Endothelial cell (in vitro differentiated cells): ENCODE results near the gene CCDC51. TPM values are rescaled to one million over a fixed set of nuclear protein-coding genes. Genes with fewer than 3 reads are reported as not detected.
A peak's percentile ranks its signal among the peaks of the same experiment; 100 is the strongest.

Experiments
- DNase-seq: peaks from one replicate; pipeline ENCODE4 v3.0.0; 2021; ENCODE audit warnings: low spot score
- H3K27ac Mint-ChIP-seq: one replicate; pipeline ENCODE4 v1.8.0; 2021; ENCODE audit warnings: mixed read lengths, inconsistent platforms; ENCODE audit not compliant: unreplicated experiment
- H3K27me3 Mint-ChIP-seq: one replicate; pipeline ENCODE4 v1.8.0; 2021; ENCODE audit warnings: mild to moderate bottlenecking, moderate library complexity, mixed read lengths, inconsistent platforms; ENCODE audit not compliant: unreplicated experiment
- H3K36me3 Mint-ChIP-seq: one replicate; pipeline ENCODE4 v1.8.0; 2021; ENCODE audit warnings: mild to moderate bottlenecking, low read depth, mixed read lengths, inconsistent platforms; ENCODE audit not compliant: unreplicated experiment
- H3K4me1 Mint-ChIP-seq: one replicate; pipeline ENCODE4 v1.8.0; 2021; ENCODE audit warnings: mild to moderate bottlenecking, mixed read lengths, inconsistent platforms; ENCODE audit not compliant: unreplicated experiment
- H3K4me3 Mint-ChIP-seq: one replicate; pipeline ENCODE4 v1.8.0; 2021; ENCODE audit warnings: mild to moderate bottlenecking, mixed read lengths, inconsistent platforms; ENCODE audit not compliant: unreplicated experiment
- H3K9me3 Mint-ChIP-seq: one replicate; pipeline ENCODE4 v1.8.0; 2021; ENCODE audit warnings: mixed read lengths, inconsistent platforms; ENCODE audit not compliant: unreplicated experiment
- CTCF ChIP-seq: fragments of 200-600 bp; sonication (generic); IDR thresholded peaks from one replicate; pipeline ENCODE4 v1.5.0; 2021; ENCODE audit warnings: antibody characterized with exemption; ENCODE audit not compliant: unreplicated experiment
- total RNA-seq: library from RNA; stranded (reverse); fragmentation: NEBNext Ultra II Directional; extraction: Animal tissue kit (Norgen Biotek cat#: 25700); gene quantifications from one replicate; pipeline ENCODE4 v1.2.1, GENCODE V29; 2021; ENCODE audit not compliant: unreplicated experiment

Gene CCDC51
- total RNA-seq, 1 donor from 2014 or later = 11.8 TPM

- Mint-ChIP-seq H3K36me3 (peaks cover 36% of the 10 kb centered on the region), H3K9me3 (no peaks in the 10 kb centered on the region), H3K4me3 (no peak overlapping the region), H3K27ac (peak overlapping the region; percentile 48), H3K27me3 (peaks cover 2% of the 10 kb centered on the region), H3K4me1 (peaks cover 10% of the 10 kb centered on the region)
- TF ChIP-seq CTCF = no peak
- peak; percentile 3 for DNase-seq
Observed at GRCh38 chr3:48406443-48407431, 33.2 kb downstream of the CCDC51 start.

- Mint-ChIP-seq H3K9me3 (no peaks in the 10 kb centered on the region), H3K27ac (no peak overlapping the region), H3K4me1 (peaks cover 10% of the 10 kb centered on the region), H3K36me3 (peaks cover 34% of the 10 kb centered on the region), H3K4me3 (no peak overlapping the region), H3K27me3 (peaks cover 3% of the 10 kb centered on the region)
- no peak for TF ChIP-seq CTCF
- peak; percentile 1 for DNase-seq
Observed at GRCh38 chr3:48405971-48406370, 33.9 kb downstream of the CCDC51 start.

GRCh38 chr3:48405343-48405881, 34.5 kb downstream of the CCDC51 start:
- no peak for TF ChIP-seq CTCF
- Mint-ChIP-seq H3K27ac (no peak overlapping the region), H3K36me3 (peaks cover 34% of the 10 kb centered on the region), H3K27me3 (peaks cover 4% of the 10 kb centered on the region), H3K4me1 (peaks cover 10% of the 10 kb centered on the region), H3K9me3 (no peaks in the 10 kb centered on the region), H3K4me3 (no peak overlapping the region)
- no peak for DNase-seq

- Mint-ChIP-seq H3K9me3 (no peaks in the 10 kb centered on the region), H3K4me3 (no peak overlapping the region), H3K27me3 (peaks cover 4% of the 10 kb centered on the region), H3K4me1 (peaks cover 10% of the 10 kb centered on the region), H3K27ac (no peak overlapping the region), H3K36me3 (peaks cover 34% of the 10 kb centered on the region)
- TF ChIP-seq CTCF = no peak
- DNase-seq = peak; percentile 1
Observed at GRCh38 chr3:48404440-48405342, 35.2 kb downstream of the CCDC51 start.
